GM20431 (cell line): ENCODE measurements around the gene SHROOM4.

Experiments
- in situ Hi-C: fragments of 300-500 bp; cut with MseI, MboI; formaldehyde crosslinking; loops from one replicate; pipeline ENCODE4 v1.15.0; 2020; ENCODE audit warnings: low sequenced_read_pairs; ENCODE audit not compliant: unreplicated experiment

SHROOM4 gene

GRCh38 chrX:50780144-50780543, 33.9 kb downstream of the SHROOM4 start:
- in situ Hi-C loops = no loop called here

- in situ Hi-C loops = no loop called here
These were observed 34.3 kb downstream of the SHROOM4 start for GRCh38 chrX:50779694-50780093.

GRCh38 chrX:50778272-50778671, 35.7 kb downstream of the SHROOM4 start:
- in situ Hi-C loops = no loop called here

GRCh38 chrX:50776248-50776647, 37.7 kb downstream of the SHROOM4 start:
- in situ Hi-C loops = no loop called here

GRCh38 chrX:50771382-50771781, 42.6 kb downstream of the SHROOM4 start:
- in situ Hi-C loops = no loop called here

GRCh38 chrX:50770702-50771101, 43.3 kb downstream of the SHROOM4 start:
- in situ Hi-C loops = no loop called here

- in situ Hi-C loops = no loop called here
These were observed 44.5 kb downstream of the SHROOM4 start for GRCh38 chrX:50769389-50770063.

GRCh38 chrX:50768801-50769200, 45.2 kb downstream of the SHROOM4 start:
- in situ Hi-C loops = no loop called here

- in situ Hi-C loops = no loop called here
These were observed 48.0 kb downstream of the SHROOM4 start for GRCh38 chrX:50765986-50766385.

- in situ Hi-C loops = no loop called here
These were observed 51.4 kb downstream of the SHROOM4 start for GRCh38 chrX:50762578-50762977.

GRCh38 chrX:50756276-50756675, 57.7 kb downstream of the SHROOM4 start:
- in situ Hi-C loops = no loop called here

- in situ Hi-C loops = no loop called here
These were observed 62.9 kb downstream of the SHROOM4 start for GRCh38 chrX:50751091-50751490.

- in situ Hi-C loops = no loop called here
These were observed 66.5 kb downstream of the SHROOM4 start for GRCh38 chrX:50747471-50747900.

GRCh38 chrX:50736656-50737055, 77.3 kb downstream of the SHROOM4 start:
- in situ Hi-C loops = no loop called here

- in situ Hi-C loops = no loop called here
These were observed 87.7 kb downstream of the SHROOM4 start for GRCh38 chrX:50726296-50726695.

GRCh38 chrX:50725310-50725709, 88.7 kb downstream of the SHROOM4 start:
- in situ Hi-C loops = no loop called here

- in situ Hi-C loops = no loop called here
These were observed 91.0 kb downstream of the SHROOM4 start for GRCh38 chrX:50723006-50723405.

GRCh38 chrX:50721764-50722521, 92.1 kb downstream of the SHROOM4 start:
- in situ Hi-C loops = no loop called here

- in situ Hi-C loops = no loop called here
These were observed 94.4 kb downstream of the SHROOM4 start for GRCh38 chrX:50719614-50720013.

GRCh38 chrX:50718776-50719175, 95.2 kb downstream of the SHROOM4 start:
- in situ Hi-C loops = no loop called here

- in situ Hi-C loops = no loop called here
These were observed 97.3 kb downstream of the SHROOM4 start for GRCh38 chrX:50716706-50717105.

GRCh38 chrX:50712777-50713176, 101.2 kb downstream of the SHROOM4 start:
- in situ Hi-C loops = no loop called here
